DND-41 (cell line): ENCODE results near the gene SEMA4C.

Source experiments
- ATAC-seq: fragments of 200-7000 bp; cut with Tn5 transposase; 3 replicates; pipeline ENCODE4 v1.9.1; 2021; ENCODE audit warnings: low read depth; ENCODE audit not compliant: insufficient read depth
- DNase-seq: peaks from one replicate; pipeline ENCODE4 v3.0.0-alpha.2; 2020
- H2AFZ ChIP-seq: 2 replicates; pipeline ENCODE4 v1.6.0; 2012; ENCODE audit warnings: low read depth, low read length
- H3K27ac ChIP-seq: 2 replicates; pipeline ENCODE4 v1.5.1; 2012; ENCODE audit warnings: low read length, inconsistent platforms
- H3K27me3 ChIP-seq: fragments of 200-600 bp; sonication (generic); 2 replicates; pipeline ENCODE4 v1.6.0; 2012; ENCODE audit warnings: low read length, mild to moderate bottlenecking, inconsistent platforms; ENCODE audit not compliant: insufficient read depth, poor library complexity
- H3K36me3 ChIP-seq: 2 replicates; pipeline ENCODE4 v1.5.1; 2012; ENCODE audit warnings: low read length, inconsistent platforms; ENCODE audit not compliant: insufficient read depth
- H3K4me1 ChIP-seq: 2 replicates; pipeline ENCODE4 v1.5.1; 2012; ENCODE audit warnings: mild to moderate bottlenecking, low read length; ENCODE audit not compliant: insufficient read depth
- H3K4me2 ChIP-seq: 2 replicates; pipeline ENCODE4 v1.6.0; 2012; ENCODE audit warnings: mild to moderate bottlenecking, moderate library complexity, low read length, inconsistent platforms; ENCODE audit not compliant: insufficient read depth
- H3K4me3 ChIP-seq, 2 experiments: fragments of 200-600 bp in 1 of 2; shearing (Covaris generic) in 1 of 2; 2 replicates each; pipeline ENCODE4 v1.5.1; 2012 to 2016; ENCODE audit warnings: inconsistent platforms in 2 of 2, low read length in 2 of 2, mild to moderate bottlenecking in 2 of 2, low read depth in 1 of 2, moderate library complexity in 1 of 2
- H3K79me2 ChIP-seq: 2 replicates; pipeline ENCODE4 v1.6.0; 2012; ENCODE audit warnings: low read length, inconsistent platforms; ENCODE audit not compliant: insufficient read depth
- H3K9ac ChIP-seq: 2 replicates; pipeline ENCODE4 v1.6.0; 2012; ENCODE audit warnings: low read depth, mild to moderate bottlenecking, inconsistent platforms, low read length, moderate library complexity
- H3K9me3 ChIP-seq: 2 replicates; pipeline ENCODE4 v1.5.1; 2012; ENCODE audit warnings: low read length, moderate library complexity, mild to moderate bottlenecking, inconsistent platforms; ENCODE audit not compliant: insufficient read depth, severe bottlenecking
- H4K20me1 ChIP-seq: 2 replicates; pipeline ENCODE4 v1.6.0; 2012; ENCODE audit warnings: low read length; ENCODE audit not compliant: insufficient read depth
- EZH2 ChIP-seq: IDR thresholded peaks from 3 replicates; pipeline ENCODE4 v1.6.1; 2012; ENCODE audit warnings: borderline replicate concordance, low read depth, mild to moderate bottlenecking, moderate library complexity, low read length, inconsistent platforms; ENCODE audit not compliant: severe bottlenecking
- TF ChIP-seq, protein P1 (sequence below): IDR thresholded peaks from 2 replicates; pipeline ENCODE4 v1.5.1; 2012; ENCODE audit warnings: borderline replicate concordance, low read length, moderate library complexity, mild to moderate bottlenecking; ENCODE audit not compliant: poor library complexity, severe bottlenecking; ENCODE audit errors: extremely low read depth

SEMA4C gene

DNA sequence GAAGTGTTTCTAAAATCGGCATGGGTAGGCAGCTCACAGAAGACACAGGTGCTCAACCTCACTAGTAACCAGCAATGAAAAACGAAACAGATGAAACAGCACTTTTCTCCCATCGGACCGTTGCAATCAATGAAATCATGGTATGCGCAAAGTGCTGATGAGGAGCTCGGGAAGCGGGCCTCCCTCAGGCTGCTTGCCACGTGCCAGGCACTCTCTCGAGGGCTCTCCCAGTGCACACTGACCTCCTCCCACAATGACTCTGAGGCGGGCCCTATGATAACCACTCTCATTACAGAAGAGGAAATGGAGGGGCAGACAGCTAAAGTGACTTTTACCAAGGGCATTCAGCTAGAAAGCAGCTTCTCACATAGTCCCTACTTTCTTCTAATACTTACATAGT is 22.3 kb downstream of the SEMA4C start:
- Histone ChIP-seq H3K4me3 (no peak overlapping the region), H3K4me2 (no peak overlapping the region), H3K27me3 (no peaks in the 10 kb centered on the region), H3K9me3 (no peaks in the 10 kb centered on the region), H3K27ac (no peak overlapping the region), H3K79me2 (no peaks in the 10 kb centered on the region), H3K4me1 (no peaks in the 10 kb centered on the region), H3K9ac (no peak overlapping the region), H4K20me1 (no peaks in the 10 kb centered on the region; the same call in none of the 2 replicates), H3K36me3 (peaks cover 52% of the 10 kb centered on the region), H2AFZ (no peak overlapping the region)
- DNase-seq (no peak), ATAC-seq (no peak)
- TF ChIP-seq, protein P1, sequence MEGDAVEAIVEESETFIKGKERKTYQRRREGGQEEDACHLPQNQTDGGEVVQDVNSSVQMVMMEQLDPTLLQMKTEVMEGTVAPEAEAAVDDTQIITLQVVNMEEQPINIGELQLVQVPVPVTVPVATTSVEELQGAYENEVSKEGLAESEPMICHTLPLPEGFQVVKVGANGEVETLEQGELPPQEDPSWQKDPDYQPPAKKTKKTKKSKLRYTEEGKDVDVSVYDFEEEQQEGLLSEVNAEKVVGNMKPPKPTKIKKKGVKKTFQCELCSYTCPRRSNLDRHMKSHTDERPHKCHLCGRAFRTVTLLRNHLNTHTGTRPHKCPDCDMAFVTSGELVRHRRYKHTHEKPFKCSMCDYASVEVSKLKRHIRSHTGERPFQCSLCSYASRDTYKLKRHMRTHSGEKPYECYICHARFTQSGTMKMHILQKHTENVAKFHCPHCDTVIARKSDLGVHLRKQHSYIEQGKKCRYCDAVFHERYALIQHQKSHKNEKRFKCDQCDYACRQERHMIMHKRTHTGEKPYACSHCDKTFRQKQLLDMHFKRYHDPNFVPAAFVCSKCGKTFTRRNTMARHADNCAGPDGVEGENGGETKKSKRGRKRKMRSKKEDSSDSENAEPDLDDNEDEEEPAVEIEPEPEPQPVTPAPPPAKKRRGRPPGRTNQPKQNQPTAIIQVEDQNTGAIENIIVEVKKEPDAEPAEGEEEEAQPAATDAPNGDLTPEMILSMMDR: no peak

DNA sequence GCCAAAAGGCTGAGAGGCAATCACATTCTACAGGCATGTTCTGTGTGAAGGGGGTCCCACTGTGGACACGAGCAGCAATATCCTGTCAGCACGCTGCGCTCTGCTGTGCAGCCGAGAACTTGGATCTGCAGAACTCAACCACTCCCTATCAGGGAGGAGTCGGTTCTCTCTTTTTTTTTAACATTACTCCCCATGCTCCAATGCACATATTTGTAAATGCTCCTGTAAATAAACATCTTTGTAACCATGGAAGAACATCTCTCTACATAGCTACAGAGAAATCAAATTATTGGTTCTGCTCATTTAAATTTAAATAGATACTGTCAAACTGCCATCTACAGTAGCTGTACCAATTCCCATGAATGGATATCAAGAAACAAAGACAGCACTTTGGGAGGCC is 23.1 kb downstream of the SEMA4C start:
- Histone ChIP-seq H3K4me2 (no peak overlapping the region), H3K4me1 (no peaks in the 10 kb centered on the region), H3K27ac (no peak overlapping the region), H3K36me3 (peaks cover 49% of the 10 kb centered on the region), H4K20me1 (no peaks in the 10 kb centered on the region; the same call in none of the 2 replicates), H3K27me3 (no peaks in the 10 kb centered on the region), H2AFZ (no peak overlapping the region), H3K79me2 (no peaks in the 10 kb centered on the region), H3K9me3 (no peaks in the 10 kb centered on the region), H3K9ac (no peak overlapping the region), H3K4me3 (no peak overlapping the region)
- no peak for DNase-seq
- TF ChIP-seq, protein P1: no peak
- no peak for TF ChIP-seq EZH2
- no peak for ATAC-seq

DNA sequence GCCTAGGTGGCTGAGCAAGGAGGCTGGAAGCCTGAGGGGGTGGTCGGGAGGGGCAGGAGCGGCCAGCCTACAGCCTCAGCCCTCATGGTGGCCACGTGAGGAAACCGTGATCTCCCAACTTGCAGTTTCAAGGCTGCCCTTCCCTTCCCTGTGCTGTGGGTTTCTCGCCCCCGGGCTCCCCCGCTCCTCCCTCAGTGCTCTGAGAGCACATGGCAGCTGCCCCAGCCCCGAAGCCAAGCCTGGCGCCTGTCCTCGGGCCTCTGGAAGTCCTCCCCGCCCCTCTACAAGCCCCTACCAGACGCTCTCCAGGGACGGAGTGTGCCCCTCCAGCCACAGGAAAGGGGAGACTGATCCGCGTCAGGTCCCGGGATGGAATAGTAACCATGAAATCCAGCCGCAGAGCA is 25.5 kb downstream of the SEMA4C start:
- no peak for DNase-seq

More for the DNA sequence above, 25.5 kb downstream of the SEMA4C start:
- Histone ChIP-seq H3K79me2 (no peaks in the 10 kb centered on the region), H3K4me1 (no peaks in the 10 kb centered on the region), H3K27ac (no peak overlapping the region), H3K9me3 (no peaks in the 10 kb centered on the region), H3K36me3 (peaks cover 42% of the 10 kb centered on the region), H2AFZ (no peak overlapping the region), H4K20me1 (no peaks in the 10 kb centered on the region; the same call in none of the 2 replicates), H3K4me3 (no peak overlapping the region), H3K27me3 (no peaks in the 10 kb centered on the region), H3K4me2 (no peak overlapping the region), H3K9ac (no peak overlapping the region)
- no peak for ATAC-seq
- TF ChIP-seq EZH2: no peak
- TF ChIP-seq, protein P1: no peak
